ENCODE data around the gene TPRN. TPM values are rescaled to one million over a fixed set of nuclear protein-coding genes. Genes with fewer than 3 reads are reported as not detected.

TPRN gene
- total RNA-seq, 4 donors from 2014 or later: 13.0 to 34.2 (median 15.8) TPM

GRCh38 chr9:137193771-137194170, 6.8 kb downstream of the TPRN start:
- peak overlapping the region in 3 of 4 donors; percentile 74 to 87 (median 86) for H3K27ac ChIP-seq
- WGBS, 2 donors: 60 to 84% methylated on average over 1 to 5 of the region's 14 CpGs
- no peaks in the 10 kb centered on the region for H3K9me3 ChIP-seq
- intact Hi-C loops (cut with DNase I): no loop called here
- H3K4me1 ChIP-seq: peaks cover 61 to 88% (median 63%) of the 10 kb centered on the region in 3 donors
- no peak overlapping the region for H3K4me3 ChIP-seq
- no peaks in the 10 kb centered on the region for H3K27me3 ChIP-seq
- H3K36me3 ChIP-seq: peaks cover 12 to 41% (median 15%) of the 10 kb centered on the region in 3 donors
- no peak for DNase-seq
- TF ChIP-seq POLR2A (IDR thresholded peaks at IDR 0.05): no peak
- TF ChIP-seq CTCF (IDR thresholded peaks at IDR 0.05): no peak

- WGBS, 2 donors: no CpG with 5 or more reads among the region's 2 CpGs
- no peak for TF ChIP-seq POLR2A (IDR thresholded peaks at IDR 0.05)
- TF ChIP-seq CTCF (IDR thresholded peaks at IDR 0.05): no peak
- H3K4me3 ChIP-seq: no peak overlapping the region
- no peak for DNase-seq
- no peaks in the 10 kb centered on the region for H3K27me3 ChIP-seq
- H3K27ac ChIP-seq: no peak overlapping the region
- peaks cover 54 to 82% (median 55%) of the 10 kb centered on the region in 3 donors for H3K4me1 ChIP-seq
- peaks cover 12 to 41% (median 15%) of the 10 kb centered on the region in 3 donors for H3K36me3 ChIP-seq
- H3K9me3 ChIP-seq: no peaks in the 10 kb centered on the region
- intact Hi-C loops (cut with DNase I): no loop called here
Measured at GRCh38 chr9:137192859-137193258, 7.7 kb downstream of the TPRN start.

- no peak for DNase-seq
- H3K4me1 ChIP-seq: peaks cover 54 to 82% (median 55%) of the 10 kb centered on the region in 3 donors
Measured at GRCh38 chr9:137192448-137192780, 8.1 kb downstream of the TPRN start.

GRCh38 chr9:137191691-137192447, 8.7 kb downstream of the TPRN start:
- DNase-seq: no peak
- Histone ChIP-seq H3K9me3 (no peaks in the 10 kb centered on the region), H3K4me1 (peaks cover 56 to 82% (median 57%) of the 10 kb centered on the region in 3 donors), H3K27ac (no peak overlapping the region), H3K27me3 (no peaks in the 10 kb centered on the region), H3K36me3 (peaks cover 12 to 48% (median 18%) of the 10 kb centered on the region in 3 donors), H3K4me3 (no peak overlapping the region)
- TF ChIP-seq POLR2A (IDR thresholded peaks at IDR 0.05): no peak
- TF ChIP-seq CTCF (IDR thresholded peaks at IDR 0.05): no peak
- intact Hi-C loops (cut with DNase I): no loop called here
- WGBS, 2 donors: 80 to 82% methylated on average over 1 to 11 of the region's 22 CpGs

More at GRCh38 chr9:137192448-137192780, 8.1 kb downstream of the TPRN start:
- H3K4me3 ChIP-seq: no peak overlapping the region
- H3K27ac ChIP-seq: no peak overlapping the region
- no peaks in the 10 kb centered on the region for H3K27me3 ChIP-seq
- intact Hi-C loops (cut with DNase I): no loop called here
- H3K36me3 ChIP-seq: peaks cover 12 to 42% (median 15%) of the 10 kb centered on the region in 3 donors
- H3K9me3 ChIP-seq: no peaks in the 10 kb centered on the region
- TF ChIP-seq POLR2A (IDR thresholded peaks at IDR 0.05) (no peak), CTCF (IDR thresholded peaks at IDR 0.05) (no peak)
- 74 to 95% methylated on average over 9 of the region's 10 CpGs for WGBS, 2 donors

- Histone ChIP-seq H3K27ac (peak overlapping the region in 3 of 4 donors; percentile 85 to 99 (median 98)), H3K9me3 (no peaks in the 10 kb centered on the region), H3K27me3 (no peaks in the 10 kb centered on the region), H3K36me3 (peaks cover 13 to 54% (median 18%) of the 10 kb centered on the region in 3 donors), H3K4me3 (no peak overlapping the region), H3K4me1 (peaks cover 57 to 82% (median 61%) of the 10 kb centered on the region in 3 donors)
- WGBS, 2 donors: 100% methylated on average over 1 of the region's 3 CpGs
- no peak for TF ChIP-seq CTCF (IDR thresholded peaks at IDR 0.05)
- no peak for TF ChIP-seq POLR2A (IDR thresholded peaks at IDR 0.05)
- intact Hi-C loops (cut with DNase I): no loop called here
- DNase-seq: no peak
Measured at GRCh38 chr9:137191245-137191644, 9.3 kb downstream of the TPRN start.

All from esophagus squamous epithelium (tissue), 5 donors.